Fibroblast of villous mesenchyme (primary cell): ENCODE measurements around the gene SUSD1. TPM values are rescaled to one million over a fixed set of nuclear protein-coding genes. Genes with fewer than 3 reads are reported as not detected.
A peak's percentile ranks its signal among the peaks of the same experiment; 100 is the strongest.

Experiments used
- DNase-seq: peaks from one replicate; pipeline ENCODE4 v3.0.0-alpha.2; 2010; ENCODE audit warnings: low read depth
- H3K4me3 ChIP-seq: 2 replicates; pipeline ENCODE4 v1.5.1; 2011; ENCODE audit warnings: low read depth, mild to moderate bottlenecking, low read length
- total RNA-seq: library from RNA; depleted of rRNA; stranded (reverse); fragments of >200 nt; gene quantifications from 2 replicates; pipeline ENCODE4 v1.2.3, GENCODE V29; 2012
- TF ChIP-seq, protein P1 (sequence below): IDR thresholded peaks from 2 replicates; pipeline ENCODE4 v1.5.1; 2012; ENCODE audit warnings: low read depth, mild to moderate bottlenecking, low read length; ENCODE audit not compliant: insufficient read depth

The SUSD1 gene
- total RNA-seq, 1 donor: 29.8 TPM

GRCh38 chr9:112186695-112187094, 11.6 kb upstream of the SUSD1 start:
- no peak for DNase-seq
- TF ChIP-seq, protein P1, sequence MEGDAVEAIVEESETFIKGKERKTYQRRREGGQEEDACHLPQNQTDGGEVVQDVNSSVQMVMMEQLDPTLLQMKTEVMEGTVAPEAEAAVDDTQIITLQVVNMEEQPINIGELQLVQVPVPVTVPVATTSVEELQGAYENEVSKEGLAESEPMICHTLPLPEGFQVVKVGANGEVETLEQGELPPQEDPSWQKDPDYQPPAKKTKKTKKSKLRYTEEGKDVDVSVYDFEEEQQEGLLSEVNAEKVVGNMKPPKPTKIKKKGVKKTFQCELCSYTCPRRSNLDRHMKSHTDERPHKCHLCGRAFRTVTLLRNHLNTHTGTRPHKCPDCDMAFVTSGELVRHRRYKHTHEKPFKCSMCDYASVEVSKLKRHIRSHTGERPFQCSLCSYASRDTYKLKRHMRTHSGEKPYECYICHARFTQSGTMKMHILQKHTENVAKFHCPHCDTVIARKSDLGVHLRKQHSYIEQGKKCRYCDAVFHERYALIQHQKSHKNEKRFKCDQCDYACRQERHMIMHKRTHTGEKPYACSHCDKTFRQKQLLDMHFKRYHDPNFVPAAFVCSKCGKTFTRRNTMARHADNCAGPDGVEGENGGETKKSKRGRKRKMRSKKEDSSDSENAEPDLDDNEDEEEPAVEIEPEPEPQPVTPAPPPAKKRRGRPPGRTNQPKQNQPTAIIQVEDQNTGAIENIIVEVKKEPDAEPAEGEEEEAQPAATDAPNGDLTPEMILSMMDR: no peak
- H3K4me3 ChIP-seq: no peak overlapping the region

DNA sequence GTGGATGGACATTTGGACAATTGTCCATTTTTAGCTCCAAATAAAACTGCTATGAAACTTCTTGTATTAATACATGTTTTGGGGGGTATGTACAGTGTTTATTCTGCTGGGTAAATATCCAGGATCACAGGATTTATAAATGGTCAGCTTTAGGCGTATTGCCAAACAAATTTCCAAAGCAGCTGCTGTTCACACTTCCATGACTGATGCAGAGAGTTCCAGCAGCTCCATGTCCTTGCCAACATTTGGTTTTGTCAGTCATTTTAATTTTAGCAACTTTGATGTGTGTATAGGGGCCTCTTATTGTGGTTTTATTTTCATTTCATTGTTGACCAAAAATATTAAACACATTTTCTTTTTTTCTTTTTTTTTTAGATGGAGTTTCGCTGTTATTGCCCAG, 9.8 kb upstream of the SUSD1 start:
- DNase-seq: no peak
- H3K4me3 ChIP-seq: no peak overlapping the region
- TF ChIP-seq, protein P1: no peak

DNA sequence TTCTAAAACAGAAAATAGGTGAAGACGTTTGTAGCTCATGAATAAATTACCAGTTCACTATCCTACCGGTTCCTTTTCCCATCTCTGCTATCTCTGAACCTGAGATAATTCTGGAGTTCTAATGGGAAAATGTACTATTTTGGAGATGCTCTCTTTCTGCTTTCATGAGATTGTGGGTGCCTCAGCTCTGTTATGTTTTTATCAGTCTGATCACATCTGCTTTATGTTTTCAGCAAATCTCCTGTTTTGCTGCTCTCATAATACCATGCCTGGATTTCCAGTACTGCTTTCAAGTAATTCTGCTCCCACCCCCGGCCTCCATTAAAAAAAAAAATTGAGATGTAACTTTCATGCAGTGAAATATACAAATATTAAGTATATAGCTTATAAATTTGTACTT, 9.1 kb upstream of the SUSD1 start:
- DNase-seq: no peak
- TF ChIP-seq, protein P1: no peak

GRCh38 chr9:112180387-112180881, 5.3 kb upstream of the SUSD1 start:
- TF ChIP-seq, protein P1: no peak
- no peak for DNase-seq
- H3K4me3 ChIP-seq: no peak overlapping the region

More for the DNA sequence above, 9.1 kb upstream of the SUSD1 start:
- no peak overlapping the region for H3K4me3 ChIP-seq

DNA sequence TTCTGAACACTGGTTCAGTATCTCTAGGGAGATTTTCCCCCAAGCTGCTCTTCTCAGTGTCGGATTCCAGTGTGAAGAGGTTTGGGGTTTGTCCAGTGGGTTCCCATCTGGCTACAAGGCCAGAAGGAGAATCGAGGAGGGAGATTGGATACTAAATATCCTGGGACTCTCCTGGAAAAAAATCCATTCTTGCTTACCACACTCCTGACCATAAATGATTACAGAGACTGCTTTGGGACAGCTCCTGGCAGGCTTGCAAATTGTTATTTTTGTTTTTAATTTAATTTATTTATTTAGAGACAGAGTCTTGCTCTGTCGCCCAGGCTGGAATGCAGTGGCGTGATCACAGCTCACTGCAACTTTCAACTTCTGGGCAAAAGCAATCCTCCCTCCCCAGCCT, 4.7 kb upstream of the SUSD1 start:
- no peak overlapping the region for H3K4me3 ChIP-seq
- TF ChIP-seq, protein P1: no peak
- no peak for DNase-seq

DNA sequence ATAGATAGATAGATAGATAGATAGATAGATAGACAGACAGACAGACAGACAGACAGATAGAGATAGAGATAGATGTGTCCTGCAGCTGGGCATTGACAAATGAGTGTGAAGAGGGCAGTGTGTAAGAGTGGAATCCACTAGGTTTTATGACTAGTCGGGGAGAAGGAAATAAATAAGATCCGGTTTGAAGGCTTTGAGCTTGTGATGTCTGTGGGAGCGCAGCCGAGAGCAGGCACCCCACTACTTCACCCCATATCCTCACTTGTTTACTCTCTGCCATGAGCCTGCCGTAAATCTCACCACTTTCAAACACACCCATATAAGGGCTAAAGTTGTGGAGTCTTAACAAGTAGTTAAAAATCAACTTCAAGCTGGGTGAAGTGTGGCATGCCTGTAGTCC, 1.4 kb upstream of the SUSD1 start:
- H3K4me3 ChIP-seq: no peak overlapping the region
- DNase-seq: peak; percentile 19
- TF ChIP-seq, protein P1: no peak

- DNase-seq: no peak
- H3K4me3 ChIP-seq: peak overlapping the region; percentile 58
- TF ChIP-seq, protein P1: no peak
Measured at GRCh38 chr9:112175796-112176315, 759 bp upstream of the SUSD1 start.
